ENCODE results near the gene RAD23B.

The RAD23B gene

GRCh38 chr9:107375001-107375400 lies 91.9 kb downstream of the RAD23B start:
- DNase-seq (ENCODE audit: low read depth in 2 of 2): no peak

GRCh38 chr9:107375651-107376369 lies 92.7 kb downstream of the RAD23B start:
- DNase-seq (ENCODE audit: low read depth in 2 of 2): no peak

- DNase-seq (ENCODE audit: low read depth in 2 of 2): no peak
Observed at GRCh38 chr9:107378006-107378405, 94.9 kb downstream of the RAD23B start.

Measured in activated CD4-positive, alpha-beta T cell treated with anti-CD3 and anti-CD28 coated beads for 24 hours (primary cell).